ENCODE results near the gene MRPL55.

Gene MRPL55

DNA sequence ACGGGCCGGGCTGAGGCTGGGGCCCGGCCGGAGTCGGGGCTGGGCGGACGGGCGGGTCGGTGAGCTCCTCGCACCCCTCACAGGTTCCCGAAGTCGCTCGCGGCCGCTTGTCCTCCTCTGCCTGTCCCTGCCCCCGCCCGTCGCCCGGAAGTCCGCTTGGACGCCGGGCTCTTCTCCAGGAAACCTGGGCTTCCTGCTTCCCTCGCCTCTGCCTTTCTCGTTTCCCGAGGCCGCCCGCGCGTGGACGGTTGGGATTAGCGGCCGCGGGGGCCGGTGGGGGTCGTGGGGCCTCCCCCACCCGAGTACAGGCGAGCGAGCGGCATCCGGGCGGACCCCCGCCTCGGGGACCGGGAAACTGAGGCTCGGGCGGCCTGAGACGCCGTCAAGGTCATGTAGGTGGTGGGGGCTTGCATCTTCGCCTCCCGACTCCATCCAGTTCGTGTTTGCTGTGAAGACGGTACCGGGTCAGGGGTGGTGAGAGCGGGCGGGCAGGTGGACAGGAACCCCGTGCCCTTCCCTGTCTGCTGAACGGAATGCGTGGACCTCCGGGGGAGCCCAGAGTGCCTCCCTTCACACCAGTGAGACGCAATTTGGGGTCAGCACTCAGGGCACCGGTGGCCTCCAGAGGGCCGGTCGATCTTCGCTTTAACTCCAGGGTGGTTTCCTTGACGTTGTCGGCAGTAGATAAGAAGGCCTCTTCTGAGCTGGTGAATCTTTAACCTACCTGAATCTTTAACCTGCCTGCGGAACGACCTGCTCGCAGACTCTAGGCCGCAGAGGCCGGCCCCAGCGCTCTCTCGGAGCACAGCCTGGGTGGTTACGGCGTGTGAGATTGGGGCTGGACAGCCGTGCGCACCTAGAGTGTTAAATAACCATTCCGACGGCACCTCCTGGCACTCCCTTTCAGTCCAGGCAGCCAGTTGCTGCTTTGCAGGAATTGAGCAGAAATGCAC is 25.9 kb downstream of the MRPL55 start:
- DNase-seq, result no peak

DNA sequence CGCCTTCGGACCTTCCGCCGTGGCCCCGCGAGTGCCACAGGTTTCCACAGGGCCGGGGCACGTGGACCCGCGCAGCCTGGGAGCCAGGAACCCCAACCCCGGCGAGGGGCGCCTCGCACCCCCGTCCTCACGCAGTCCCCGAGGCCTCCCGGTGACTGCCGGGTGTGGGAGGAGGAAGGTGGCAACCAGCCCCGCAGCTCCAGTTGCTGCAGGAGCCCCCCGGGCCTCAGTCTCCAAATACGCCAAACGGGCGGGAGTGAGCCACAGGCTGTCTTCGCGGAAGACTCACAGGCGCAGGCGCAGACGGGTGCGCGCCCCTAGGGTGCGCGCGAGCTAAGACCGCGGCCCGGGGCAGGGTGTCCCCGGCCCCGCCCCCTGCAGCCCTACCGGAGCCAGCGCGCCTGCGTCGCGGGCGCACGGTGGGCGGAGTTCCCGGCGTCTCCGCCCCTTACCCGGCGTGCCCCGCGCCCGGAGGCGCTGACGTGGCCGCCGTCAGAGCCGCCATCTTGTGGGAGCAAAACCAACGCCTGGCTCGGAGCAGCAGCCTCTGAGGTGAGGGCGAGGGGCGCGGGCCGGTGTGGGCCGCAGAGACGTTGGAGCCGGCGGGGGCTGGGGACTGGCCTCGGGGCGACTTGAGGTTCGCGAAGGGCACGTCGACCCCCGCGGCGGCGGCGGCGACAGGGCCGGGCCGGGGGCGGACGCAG is 26.7 kb downstream of the MRPL55 start, which contains the start of gene ARF1:
Gene ARF1 (plus strand): TSS at position 495 of the 704 bp plus-strand sequence. CDS start 14,407 bp downstream, outside the sequence.
- DNase-seq, result peak; percentile 89 to 92

DNA sequence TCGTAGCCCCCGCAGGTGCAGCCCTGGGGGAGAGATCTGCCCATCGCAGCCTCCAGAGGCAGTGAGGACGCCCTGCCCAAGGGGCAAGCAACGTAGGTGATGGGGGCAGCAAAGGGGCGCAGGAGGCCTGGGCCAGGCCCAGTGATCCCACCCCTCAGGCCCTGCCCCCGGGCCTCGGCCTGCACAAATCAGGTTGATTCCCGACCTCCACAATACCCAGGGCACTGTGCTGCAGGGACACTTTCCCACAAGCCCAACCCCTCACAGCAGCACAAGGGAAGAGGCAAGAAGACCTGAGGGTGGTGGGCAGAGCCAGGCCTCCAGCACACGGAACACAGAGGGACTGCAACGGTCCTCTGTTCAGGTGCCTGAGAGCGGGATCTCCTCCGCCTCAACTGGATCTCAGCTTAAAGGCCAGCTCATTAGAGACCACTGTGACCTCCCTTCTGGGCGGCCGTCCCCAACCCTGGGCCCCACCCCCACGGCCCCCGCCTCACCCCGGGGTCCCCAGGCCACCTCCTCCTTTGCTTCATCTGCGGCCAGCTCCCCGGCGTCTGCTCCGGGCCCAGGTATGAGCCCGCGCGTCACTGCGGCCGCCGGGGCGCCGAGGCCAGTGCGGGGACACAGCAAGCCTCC is 27.4 kb downstream of the MRPL55 start:
- DNase-seq, result no peak

DNA sequence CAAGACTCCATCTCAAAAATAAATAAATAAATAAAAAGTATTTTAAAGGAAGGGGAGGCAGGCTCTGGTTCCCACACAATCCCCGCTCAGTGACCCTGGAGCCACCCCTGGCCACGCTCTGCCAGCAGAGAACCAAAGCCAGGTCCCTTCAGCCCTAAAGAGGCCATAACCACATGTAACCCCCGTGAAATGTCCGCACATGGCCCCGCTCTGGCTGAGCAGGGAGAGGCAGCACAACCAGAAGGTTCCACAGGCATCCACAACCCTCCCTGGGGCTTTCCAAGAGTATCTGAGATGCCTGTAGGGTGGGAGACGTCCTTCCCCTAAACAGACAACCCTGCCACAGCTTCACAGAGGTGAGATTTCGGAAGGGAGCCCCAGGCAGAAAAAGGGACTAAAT is 28.0 kb downstream of the MRPL55 start:
- no peak for DNase-seq

DNA sequence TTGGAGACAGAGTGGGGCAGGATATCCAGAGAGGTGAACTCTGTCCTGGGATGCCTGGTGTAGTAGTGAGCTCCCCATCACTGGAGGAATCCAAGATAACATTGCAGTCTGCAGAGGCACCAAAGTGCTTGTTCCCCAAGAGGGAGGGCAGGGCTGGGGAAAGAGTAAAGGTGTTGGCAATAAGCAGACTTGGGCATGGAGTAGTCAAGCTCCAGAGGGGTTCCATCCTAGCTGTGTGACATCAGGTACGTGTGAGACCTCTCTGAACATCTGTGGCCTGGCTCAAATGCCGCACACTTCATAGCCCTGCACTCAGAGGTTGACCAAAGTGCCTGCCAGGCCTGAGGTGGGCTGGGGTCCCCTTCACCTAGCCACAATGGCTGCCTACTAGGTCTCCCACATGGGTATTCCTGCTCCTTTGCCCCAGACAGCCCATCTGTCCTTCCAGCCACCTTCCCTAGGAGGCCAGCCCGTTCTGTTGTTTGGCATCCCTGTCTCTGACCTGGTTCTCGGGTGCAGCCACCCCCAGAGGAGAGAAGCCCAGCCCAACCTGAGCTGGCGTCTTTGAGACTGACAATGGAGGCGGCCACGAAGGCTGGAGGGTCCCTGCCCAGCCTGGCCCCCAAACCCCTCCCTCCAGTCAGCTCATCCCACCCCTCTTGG is 29.4 kb downstream of the MRPL55 start:
- no peak for DNase-seq

DNA sequence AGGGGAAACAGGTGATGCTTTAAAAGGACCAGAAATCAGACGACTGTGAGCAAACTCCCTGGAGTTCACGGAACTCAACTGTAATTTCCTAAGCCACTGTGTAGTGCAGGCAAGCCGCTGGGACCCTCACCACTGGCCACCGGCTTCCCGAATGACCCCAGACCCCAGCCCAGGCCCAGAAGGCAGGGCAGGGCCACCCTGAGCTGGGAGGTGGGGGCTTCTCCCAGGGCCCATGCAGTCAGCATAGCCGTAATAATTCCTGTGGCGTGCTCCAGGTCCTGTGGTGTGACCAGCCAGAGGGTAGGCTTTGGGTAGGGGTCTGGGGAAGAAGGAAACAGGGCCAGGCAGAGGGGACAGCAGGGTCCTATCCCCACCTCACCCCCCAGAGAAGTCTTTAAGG is 30.1 kb downstream of the MRPL55 start:
- no peak for DNase-seq

DNA sequence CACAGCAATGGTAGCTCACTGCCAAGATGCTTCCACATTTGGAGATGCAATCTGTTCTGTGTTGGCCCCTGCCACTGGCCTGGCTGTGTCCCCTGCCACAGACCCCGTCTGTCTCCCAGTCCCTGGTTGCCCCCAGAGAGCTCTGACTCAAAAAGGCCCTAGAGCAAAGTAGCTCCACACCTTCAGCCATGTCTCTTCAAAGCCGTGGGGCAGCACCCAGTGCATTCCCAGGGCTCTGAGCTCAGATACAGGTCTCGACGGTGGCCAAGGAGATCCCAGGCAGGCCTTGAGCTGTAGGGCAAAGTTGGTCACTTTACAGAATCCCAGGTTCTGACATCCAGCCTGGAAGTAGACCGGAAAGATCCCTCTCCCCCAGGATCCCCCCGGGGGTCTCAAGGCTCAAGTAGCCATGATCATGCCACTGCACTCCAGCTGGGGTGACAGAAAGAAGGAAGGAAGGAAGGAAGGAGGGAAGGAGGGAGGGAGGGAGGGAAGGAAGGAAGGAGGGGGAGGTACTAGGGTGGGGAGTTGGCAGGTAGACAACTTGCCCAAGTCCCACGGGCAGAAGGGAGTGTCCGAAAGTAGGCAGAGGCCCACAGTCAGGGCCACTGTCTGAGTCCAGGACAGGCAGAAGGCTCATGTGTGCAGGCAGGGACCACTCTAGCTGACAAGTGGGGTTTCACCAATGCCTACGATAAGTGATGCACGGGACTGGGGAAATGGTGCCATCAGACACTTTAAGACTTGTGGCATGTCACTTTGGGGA is 31.4 kb downstream of the MRPL55 start:
- no peak for DNase-seq

DNA sequence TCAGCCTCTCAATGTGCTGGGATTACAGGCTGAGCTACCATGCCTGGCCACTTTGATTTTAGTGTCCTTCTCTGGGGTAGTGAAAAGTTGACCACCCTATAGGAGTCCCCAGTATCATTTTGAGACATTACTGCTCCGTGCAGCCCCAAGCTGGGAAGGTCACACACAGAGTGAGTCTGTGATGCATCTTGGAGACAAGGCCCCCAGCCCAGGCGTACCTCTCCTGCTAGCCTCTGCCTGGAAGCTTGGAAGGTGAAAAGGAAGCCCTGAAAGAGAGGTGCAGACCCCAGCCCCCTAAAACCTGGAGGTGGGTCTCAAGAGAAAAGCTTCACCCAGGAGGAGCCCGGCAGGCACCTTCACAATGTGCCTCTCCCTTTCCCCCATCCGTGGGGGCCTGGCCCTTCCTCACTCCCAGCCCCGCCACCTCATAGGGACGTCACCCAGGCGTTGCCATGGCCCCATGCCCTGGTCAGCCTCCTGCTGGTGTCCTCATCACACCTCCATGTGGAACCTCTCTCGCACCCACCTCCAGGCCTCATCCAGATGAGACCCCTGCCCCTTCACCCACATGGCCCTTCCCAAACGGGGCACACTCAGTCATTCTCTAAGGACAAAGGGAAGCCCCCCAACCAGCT is 32.2 kb downstream of the MRPL55 start:
- no peak for DNase-seq

DNA sequence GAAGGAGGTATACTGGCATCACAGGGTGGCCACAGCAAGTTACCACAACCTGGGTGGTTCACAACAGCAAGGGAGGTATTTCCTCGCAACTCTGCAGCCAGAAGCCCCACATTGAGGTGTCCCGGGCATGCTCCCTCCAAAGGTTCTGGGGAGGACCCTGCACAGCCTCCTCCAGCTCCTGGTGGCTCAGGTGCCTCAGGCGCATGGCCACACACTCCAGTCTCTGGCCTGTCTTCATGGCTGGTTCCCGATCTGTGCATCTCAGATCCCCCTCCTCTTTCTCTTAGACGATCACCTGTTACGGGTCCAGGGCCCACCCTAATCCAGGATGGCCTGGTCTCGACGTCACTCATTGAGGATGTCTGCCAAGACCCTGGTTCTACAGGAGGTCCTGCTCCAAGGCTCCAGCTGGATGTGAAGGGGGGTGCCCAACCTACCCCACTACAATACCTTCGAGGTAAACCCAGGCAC is 33.3 kb downstream of the MRPL55 start:
- DNase-seq, result no peak

DNA sequence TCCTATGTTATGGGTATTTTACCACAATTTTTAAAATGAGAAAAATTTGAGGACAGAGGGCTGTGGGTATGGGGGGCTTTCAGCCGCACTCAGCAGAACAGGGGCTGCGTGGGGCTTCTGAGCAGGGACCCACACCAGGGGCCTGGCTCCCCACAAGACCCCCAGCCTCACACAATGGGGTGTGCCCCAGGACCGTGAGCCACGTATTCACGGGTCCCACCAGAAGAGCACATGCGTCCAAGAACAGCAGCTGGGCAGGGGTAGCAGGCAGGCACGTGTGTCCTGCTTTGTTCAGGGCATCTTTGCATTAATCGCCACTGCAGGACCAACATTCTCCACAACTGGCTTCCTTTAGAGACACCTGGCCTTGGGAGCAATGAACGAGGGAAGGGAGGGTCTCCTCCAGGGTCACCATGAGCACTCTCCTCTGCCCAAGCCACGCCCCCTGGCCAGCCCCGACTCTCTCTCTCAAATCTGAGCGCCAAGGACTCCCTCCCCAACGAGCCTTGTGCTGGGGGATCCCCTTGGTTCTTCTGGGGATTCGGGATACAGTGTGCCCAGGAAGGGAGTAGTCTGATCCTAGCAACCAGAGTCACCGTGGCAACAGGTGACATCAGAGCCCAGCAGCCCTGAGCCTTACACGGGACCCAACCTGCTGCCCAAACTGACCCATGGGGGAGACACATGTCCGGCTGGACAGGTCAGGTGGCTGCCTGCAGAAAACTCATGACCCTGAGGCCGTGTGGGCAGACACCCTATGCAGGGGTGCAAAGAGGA is 34.0 kb downstream of the MRPL55 start:
- no peak for DNase-seq

DNA sequence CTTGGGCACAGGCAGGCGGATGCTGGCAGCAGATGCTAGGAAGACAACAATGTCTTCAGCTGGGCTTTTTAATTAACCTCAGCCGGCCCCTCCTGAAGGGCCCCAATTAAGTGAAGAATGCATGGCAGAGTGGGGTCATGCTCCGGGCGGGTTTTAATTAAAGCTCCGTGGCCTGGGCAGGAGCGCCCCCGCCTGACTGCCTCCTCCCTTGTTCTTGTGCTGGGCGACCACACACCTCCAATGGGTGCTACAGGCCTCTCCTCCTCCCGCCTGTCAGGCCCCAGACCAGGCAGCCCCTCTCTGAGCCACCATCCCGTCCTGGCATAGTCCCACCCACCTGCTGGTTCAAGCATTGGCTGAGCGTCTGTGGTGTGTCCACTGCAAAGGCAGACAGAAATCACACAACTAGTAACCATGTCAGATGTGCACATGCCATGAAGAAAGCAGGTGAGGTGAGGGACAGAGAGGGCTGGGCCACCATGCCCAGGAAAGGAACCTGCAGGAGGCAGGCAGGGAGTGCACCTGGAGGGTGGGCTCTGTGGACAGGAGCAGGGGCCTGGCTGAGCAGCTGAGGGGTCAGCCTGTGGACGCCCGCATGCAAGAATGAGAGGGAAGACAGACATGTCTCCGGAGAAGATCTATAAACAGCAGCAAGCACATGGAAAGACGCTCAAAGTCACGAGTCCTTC is 35.1 kb downstream of the MRPL55 start:
- no peak for DNase-seq

DNA sequence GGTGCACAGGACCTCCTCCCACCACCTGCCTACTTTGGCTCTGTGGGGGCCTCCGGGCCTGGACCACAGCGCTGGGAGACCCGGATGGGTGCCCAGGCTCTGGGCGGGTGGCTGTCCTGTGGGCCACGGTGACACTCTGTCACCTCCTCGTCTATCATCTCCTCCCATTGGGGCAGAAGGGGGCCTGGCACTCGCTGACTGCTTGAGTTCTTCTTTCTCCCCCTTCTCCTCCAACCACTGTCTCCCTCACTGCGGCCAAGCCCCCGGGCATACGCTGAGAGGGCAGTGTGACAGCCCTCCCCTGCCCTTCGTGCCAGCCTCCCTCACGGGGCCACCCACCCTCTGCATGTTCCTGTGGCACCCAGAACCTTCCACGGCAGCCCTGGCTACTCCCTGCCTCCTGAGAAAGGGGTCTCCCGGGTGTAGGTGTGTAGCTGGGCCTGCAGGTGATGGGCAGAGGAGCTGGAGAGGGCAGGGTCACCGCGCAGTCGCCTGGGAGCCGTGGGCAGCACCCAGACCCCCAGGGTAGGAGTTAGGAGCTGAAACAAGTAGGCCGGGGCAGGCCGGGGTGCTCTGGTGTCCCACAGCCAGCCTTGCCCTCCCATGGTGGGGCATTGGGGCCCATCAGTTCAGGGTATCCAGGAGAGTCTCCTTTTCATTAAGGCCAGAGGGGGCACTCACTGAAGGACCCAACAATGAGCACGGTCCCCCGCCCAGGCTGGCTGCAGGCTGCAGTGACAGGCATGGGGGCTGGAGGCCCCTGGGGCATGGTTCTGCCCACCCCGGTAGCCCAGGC is 35.8 kb downstream of the MRPL55 start:
- DNase-seq, result no peak

DNA sequence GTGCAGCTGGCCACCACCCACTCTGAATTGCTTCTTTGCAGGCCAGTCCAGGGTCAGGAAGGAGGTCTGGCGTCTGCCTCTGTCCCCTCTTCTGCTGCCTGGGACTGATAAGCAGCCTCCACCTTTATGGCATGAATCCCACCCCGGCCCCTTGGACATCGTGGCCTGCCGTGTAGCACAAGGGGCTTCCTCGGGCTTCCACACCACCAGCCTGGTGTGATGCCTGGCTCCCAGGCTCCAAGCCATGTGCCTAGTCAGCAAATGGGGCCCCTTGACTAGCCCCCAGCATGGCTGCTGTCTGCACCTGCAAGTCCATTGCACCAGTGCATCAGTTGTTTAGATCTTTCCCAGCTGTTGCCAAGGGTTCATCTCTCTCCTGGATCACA is 36.4 kb downstream of the MRPL55 start:
- DNase-seq, result no peak

DNA sequence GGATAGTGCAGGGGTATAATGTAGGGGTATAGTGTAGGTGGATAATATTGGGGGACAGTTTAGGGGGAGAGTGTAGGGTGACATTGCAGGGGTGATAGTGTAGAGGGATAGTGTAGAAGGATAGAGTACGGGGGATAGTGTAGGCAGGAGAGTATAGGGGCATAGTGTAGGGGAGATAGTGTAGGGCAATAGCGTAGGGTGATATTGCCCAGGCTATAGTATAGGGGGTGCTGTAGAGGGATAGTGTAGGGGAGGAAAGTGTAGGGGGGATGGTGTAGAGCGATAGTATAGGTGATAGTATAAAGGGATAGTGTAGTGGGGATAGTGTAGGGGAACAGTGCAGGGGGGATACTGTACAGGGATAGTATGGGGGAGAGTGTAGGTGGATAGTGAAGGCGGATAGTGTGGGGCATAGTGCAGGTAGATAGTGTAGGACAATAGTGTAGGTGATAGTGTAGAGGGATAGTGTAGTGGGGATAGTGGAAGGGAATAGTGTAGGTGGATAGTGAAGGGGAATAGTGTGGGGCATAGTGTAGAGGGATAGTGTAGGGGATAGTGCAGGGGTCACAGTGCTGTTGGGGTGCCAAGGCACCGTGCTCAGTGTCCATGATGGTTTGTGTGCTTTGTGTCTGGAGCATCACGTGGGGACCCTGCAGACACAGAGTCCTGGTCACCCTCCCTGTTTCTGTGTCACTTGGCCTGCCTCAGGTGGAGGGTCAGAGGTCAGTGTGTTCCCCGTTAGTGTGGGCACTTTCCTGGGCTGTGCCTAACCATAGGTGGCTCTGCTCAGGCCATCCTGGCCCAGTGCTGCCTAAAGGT is 37.1 kb downstream of the MRPL55 start:
- no peak for DNase-seq

DNA sequence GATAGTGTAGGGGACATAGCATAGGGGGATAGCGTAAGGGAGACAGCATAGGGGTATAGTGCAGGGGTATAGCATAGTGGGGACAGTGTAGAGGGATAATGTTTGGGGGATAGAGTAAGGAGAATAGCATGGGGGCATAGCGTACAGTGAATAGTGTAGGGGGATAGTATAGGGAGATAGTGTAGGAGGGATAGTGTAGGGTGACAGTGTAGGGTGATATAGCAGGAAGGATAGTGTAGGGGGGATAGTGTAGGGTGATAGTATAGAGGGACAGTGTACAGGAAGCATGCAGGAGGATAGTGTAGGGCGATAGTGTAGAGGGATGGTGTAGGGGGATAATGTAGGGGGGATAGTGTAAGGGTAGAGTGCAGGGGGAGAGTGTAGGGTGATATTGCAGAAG is 38.2 kb downstream of the MRPL55 start:
- DNase-seq, result no peak

DNA sequence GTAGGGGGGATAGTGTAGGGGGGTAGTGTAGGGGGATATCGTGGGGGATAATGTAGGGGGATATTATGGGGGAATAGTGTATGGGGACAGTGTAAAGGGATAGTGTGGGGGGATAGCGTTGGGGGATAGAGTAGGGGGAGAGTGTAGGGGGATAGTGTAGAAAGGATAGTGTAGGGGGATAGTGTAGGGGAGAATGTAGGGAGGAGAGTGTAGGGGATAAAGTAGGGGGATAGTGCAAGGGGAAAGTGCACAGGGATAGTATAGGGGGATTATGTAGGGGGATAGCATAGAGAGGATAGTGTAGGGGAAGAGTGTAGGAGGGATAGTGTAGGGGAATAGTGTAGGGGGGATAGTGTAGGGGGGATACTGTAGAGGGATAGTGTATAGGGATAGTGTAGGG is 38.9 kb downstream of the MRPL55 start:
- DNase-seq, result no peak

DNA sequence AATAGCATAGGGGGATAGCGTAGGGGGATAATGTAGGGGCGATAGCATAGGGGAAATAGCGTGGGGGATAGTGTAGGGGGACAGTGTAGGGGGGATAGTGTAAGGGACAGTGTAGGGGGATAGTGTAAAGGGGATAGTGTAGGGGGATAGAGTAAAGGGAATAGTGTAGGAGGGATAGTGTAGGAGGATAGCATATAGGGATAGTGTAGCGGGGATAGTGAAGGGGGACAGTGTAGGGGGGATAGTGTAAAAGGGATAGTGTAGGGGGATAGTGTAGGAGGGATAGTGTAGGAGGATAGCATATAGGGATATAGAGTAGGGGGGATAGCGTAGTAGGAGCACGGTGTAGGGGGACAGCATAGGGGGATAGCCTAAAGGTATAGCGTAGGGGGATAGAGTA is 40.7 kb downstream of the MRPL55 start:
- DNase-seq, result no peak

All from hippocampal formation (tissue), 2 donors.